Islet precursor cell (in vitro differentiated cells): ENCODE data around the gene BTBD1.

Experiments
- DNase-seq: peaks from one replicate; pipeline ENCODE4 v3.0.0-alpha.2; 2018

BTBD1 gene

DNA sequence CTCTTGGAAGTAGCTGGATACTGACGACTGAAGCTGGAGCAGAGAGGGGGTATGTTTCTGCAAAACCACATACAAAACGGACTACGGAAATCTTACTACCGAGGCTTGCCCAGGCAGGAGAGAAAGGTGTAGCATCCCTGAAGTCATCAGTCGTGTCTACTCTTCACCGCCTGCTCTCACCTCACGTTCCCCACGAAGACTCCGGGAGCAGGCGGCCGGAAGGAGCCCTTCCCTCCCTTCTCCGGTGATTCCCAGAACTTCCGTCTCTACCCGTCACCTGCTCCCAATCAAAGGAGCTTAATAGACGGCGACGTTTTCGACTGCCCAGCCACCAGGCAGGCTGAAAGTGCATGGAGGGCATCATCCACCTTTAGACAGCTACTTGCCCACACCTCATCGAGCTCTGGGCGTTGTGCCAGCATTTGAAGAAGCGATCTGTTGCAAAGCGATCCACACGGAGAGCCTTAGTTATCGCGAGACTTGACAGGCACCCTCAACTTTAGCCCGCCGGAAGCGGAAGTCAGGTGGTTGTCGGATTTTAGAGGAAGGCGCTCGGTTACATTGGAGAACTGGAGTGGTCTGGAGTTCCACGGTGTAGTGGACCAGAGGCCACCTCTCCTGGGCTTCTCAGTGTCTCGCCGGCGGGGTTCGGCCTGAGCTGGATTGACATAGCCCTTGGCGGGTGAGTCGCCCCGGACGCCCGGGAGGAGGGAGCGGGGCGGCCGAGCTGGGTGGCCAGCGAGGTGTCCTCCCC, 81.2 kb downstream of the BTBD1 start, which contains the start of gene RAMAC:
TSS of gene RAMAC (plus strand) at position 523 of the 754 bp plus-strand sequence. CDS start 2,809 bp downstream, outside the sequence.
- DNase-seq, result peak; percentile 93

DNA sequence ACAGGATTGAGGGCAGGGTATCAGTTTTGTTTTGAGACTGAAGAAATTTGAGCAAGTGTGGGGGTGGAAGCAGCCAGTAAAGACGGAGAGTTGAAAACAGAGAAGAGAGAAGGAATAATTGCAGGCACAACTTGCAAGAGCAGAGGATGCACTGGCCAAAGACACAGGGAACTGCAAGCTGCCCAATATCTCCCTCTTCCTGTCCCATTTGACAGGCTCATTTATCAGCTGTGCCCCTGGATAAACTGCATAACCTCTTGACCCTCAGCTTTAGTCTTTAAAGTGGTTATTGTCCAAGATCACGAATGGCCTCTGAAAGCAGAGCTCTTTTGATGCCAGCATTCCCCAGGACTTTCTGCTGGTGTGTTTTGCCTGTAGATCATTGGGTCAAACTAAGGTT, 86.1 kb downstream of the BTBD1 start:
- DNase-seq, result no peak

DNA sequence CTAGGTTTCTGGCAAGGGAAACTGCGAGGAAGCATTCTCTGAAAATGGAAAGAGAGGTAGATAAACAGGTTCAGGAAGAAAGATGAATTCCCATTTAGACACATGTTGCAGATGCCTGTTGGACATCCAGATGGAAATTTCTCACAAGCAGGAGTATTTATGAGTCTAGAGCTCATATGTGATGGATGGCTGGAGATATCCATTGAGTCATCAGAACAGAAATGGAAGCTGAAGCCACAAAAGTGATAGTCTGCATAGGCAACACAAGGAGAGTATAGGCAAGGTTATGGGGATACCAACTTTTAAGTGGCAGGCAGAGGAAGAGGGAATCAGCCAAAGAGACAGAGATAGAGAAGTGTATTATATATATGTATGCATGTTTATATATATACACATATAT, 87.3 kb downstream of the BTBD1 start:
- DNase-seq, result no peak

DNA sequence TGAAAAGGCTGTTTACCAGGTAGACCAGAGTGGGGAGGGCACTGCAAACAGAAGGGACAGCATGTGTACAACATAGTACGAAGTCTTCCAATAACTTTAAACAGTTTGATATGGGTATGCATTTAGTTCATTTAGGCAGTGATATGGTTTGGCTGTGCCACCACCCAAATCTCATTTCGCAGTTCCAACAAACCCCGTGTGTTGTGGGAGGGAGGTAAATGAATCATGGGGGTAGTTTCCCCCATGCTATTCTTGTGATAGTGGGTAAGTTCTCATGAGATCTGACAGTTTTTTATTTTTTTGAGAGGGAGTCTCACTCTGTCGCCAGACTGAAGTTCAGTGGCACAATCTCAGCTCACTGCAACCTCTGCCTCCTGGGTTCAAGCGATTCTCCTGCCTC, 88.6 kb downstream of the BTBD1 start:
- DNase-seq, result no peak

DNA sequence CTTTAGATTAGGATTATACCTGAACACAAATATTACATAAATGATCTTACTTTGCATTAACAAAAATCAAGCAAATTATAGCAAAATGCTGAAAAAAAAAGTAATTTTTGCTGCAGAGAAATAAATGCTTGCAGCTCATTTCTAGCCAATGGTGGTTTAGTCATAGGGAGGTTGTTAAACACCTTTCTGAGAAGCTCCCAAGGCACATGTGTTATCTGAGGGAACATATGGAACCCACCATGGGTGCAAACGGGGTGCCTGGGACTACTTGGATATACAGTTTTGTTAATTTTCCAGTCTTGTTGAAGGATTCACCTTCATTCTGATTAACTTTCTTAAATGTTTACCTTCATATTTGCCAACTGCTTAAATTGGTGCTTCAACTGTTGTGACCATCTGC, 90.0 kb downstream of the BTBD1 start:
- no peak for DNase-seq

DNA sequence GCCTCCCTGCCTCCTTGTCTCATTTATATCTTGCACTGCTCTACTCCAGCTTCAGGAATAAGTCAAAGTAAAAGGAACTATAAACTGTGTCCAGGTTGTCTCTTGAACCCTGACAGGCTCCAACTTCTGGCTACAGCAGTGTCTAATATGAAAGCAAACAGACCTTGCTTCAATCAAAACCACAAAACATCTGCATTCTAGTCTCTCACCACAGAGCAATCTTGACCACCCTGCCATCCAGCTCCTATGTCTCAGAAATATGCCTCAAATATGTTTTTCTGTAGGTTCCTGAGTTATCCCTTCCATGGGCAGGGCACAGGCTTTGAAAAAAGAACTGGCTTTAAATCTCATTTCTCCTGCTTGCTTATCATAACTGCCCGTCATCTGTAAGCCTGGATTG, 94.1 kb downstream of the BTBD1 start:
- DNase-seq, result no peak

DNA sequence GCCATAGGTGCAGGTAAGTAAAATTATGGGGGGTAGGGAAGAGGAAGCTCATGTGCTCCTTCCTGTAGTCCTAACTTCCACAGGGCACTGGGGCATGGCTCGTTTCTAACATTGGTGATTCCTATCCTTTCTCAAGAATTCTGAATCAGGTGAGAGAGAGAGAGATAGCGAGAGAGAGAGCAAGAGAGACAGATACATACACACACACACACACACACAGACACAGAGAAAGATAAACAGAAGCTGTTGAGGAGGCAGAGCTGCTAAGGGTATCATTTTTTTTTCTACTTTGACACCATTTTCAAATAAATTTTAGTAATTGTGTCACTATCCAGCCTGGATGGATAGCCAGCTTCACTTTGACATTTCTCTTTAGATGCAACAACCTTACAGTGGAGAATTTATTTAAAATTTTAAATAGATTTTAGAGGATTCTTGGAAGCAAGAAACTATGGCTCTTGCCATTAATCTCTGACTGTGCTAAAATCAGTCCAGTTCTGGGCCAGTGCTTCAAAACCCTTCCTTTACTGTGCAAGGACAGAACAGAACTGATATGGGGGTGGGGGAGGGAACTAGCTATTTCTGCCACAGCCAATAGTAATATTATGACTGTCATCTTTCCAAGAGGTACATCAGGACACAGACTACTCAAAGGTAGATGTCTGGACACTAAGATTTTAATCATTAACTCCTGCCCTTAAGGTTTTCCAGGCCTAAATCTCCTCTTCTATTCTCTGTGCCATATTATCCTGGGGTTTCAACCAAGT, 95.7 kb downstream of the BTBD1 start:
- no peak for DNase-seq

DNA sequence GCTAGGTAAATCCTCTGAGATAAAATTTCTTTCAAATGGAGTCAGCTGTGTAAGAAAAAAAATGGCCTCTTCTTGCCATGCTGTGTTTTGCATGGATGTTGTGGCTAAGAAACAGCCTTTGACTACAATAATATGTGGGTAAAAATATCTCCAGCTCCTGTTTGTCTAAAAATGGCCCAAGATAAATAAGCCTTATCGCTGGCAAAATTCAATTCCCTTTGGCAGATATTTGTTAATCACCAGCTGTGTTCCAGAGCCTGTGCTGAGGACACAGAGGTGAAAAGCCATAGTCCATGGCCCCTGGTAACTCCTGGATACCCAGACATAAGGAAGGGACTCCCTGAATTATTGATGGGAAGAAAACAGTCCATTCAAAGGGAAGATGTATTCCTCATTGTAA, 96.4 kb downstream of the BTBD1 start:
- no peak for DNase-seq

DNA sequence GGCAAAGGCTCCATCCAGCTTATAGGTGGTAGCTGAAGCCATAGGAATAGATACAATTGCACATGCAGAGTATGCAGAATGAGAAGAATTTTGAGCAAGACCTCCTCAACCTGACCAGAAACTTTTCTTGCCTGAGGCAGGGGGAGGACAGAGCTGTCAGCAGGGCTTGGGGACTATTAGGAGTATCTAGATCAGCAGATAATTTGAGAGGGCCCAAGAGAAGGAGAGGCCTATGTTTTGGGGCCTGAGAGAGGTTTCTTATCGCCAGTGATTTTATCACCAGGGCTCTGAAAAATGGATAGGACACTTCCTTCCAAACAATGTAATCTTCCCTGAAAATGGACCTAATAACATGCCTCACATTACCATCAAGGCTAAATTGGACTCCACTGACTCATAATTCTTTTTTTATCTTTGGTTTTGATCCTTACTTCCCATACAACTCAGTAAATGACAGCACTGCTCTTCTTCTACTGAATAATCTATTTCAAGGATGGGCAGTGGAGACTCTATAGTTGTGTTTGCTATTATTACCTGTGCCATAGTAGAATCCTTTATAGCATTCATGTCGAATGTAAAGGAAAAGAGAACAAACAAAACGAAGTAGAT, 96.9 kb downstream of the BTBD1 start:
- DNase-seq, result peak; percentile 61

DNA sequence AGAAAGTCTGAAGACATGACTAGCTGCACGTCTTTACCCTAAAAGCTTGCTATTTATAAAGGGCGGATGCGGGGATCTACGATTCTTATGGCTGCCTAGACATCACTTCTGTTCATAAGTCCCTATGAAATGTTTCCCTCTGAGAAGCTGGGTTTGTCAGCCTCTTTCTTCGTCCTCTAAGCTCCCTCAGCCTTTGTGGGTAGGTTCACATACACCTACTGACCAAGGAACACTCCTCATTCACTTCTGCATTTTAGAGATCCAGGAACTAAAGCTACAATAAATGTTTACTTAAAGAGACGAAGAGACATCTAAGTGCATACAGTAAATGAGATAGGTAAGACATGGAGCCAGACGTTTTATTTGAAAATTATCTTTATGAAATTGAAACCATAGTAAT, 97.7 kb downstream of the BTBD1 start:
- DNase-seq, result no peak

DNA sequence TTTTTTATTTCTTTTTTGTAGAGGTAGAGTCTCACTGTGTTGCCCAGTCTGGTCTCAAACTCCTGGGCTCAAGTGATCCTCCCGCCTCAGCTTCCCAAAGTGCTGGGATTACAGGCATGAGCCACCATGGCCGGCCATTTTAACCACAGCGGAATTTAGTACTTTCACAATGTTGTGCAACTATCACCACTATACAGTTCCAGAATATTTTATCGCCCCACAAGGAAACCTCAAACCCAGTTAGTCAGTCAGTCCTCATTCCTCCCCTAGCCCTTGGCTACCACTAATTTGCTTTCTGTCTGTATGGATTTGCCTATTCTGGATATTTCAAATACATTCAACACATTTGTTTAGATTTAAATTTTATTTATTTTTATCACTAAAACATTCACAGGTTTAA, 99.0 kb downstream of the BTBD1 start:
- no peak for DNase-seq

DNA sequence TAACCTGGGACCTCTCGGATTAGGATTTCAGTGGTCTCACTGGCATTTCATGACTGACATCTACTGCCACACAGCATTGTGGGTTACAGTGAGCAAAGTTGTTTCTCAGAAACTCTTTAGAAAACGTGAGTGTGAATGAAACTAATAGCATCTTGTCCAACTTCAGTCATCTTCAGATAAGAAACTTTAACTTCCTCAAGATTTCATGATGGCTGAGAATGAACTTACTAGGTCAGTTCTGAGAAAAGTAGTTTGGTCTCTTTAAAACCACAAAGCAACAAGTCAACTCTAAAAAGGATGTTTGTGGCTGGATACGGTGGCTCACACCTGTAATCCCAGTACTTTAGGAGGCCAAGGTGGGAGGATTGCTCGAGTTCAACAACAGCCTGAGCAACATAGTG, 100.4 kb downstream of the BTBD1 start:
- DNase-seq, result no peak
